Activated naive CD4-positive, alpha-beta T cell treated with anti-CD3 and anti-CD28 coated beads, Interleukin-2, amount 50 U/mL, for 72 hours (primary cell): Measurements from ENCODE around the gene C19orf85. TPM values are rescaled to one million over a fixed set of nuclear protein-coding genes. Genes with fewer than 3 reads are reported as not detected.

Source experiments
- ATAC-seq, 2 donors: fragments of 150-1000 bp; cut with Tn5 transposase; 2 replicates each; pipeline ENCODE4 v1.10.0; 2021; ENCODE audit warnings: mild to moderate bottlenecking in 2 of 2, moderate library complexity in 2 of 2
- DNase-seq, 2 donors: peaks; one replicate each; pipeline ENCODE4 v3.0.0; 2021 to 2022; ENCODE audit warnings: low spot score in 2 of 2
- H3K27ac Mint-ChIP-seq, 2 donors: one replicate each; pipeline ENCODE4 v1.8.0; 2022; ENCODE audit warnings: mild to moderate bottlenecking in 2 of 2, mixed read lengths in 2 of 2
- H3K36me3 Mint-ChIP-seq, 2 donors: one replicate each; pipeline ENCODE4 v1.8.0; 2022; ENCODE audit warnings: mixed read lengths in 2 of 2
- H3K9me3 Mint-ChIP-seq, 2 donors: one replicate each; pipeline ENCODE4 v1.8.0; 2022; ENCODE audit warnings: mixed read lengths in 2 of 2
- total RNA-seq, 2 donors: library from RNA; stranded (reverse); gene quantifications; one replicate each; pipeline ENCODE4 v1.2.3, GENCODE V29; 2022

The C19orf85 gene
- total RNA-seq, 2 donors from 2014 or later: not detected

DNA sequence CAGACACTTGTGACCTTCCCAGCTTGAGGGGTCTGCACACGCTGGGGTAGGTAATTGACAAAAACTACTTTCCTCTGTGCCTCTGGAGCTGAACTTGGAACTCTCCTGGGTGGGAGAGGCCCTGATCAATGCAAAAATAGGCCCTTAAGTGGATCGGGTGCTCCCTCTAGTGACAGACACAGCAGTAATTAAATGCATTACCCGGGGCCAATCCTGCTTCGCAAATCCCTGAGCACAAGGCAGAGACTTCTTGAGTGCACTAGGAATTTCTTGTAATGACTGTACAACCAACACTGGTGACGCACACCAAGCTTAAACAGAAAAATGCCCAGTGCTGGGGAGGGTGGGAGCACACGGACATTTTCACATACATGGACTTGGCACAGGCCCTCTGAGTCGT, 46.4 kb downstream of the C19orf85 start:
- no peak overlapping the region for H3K27ac Mint-ChIP-seq
- no peaks in the 10 kb centered on the region for H3K9me3 Mint-ChIP-seq
- peak in 1 of 2 donors; percentile 61 for DNase-seq
- no peaks in the 10 kb centered on the region for H3K36me3 Mint-ChIP-seq
- peak; percentile 81 to 84 for ATAC-seq

Other genes starting within 250 kb of the C19orf85 start
- 1 to 10 TPM; 7.7 to 8.1 TPM for gene TMEM86B, start 236.0 kb downstream of the C19orf85 start, total RNA-seq
- gene PPP6R1, start 205.7 kb downstream of the C19orf85 start, total RNA-seq: 100 to 1,000 TPM; 160 to 225 TPM
- 10 to 100 TPM; 24.9 to 40.8 TPM for gene HSPBP1, start 184.6 kb downstream of the C19orf85 start, total RNA-seq
- gene BRSK1, start 180.8 kb downstream of the C19orf85 start, total RNA-seq: 1 to 10 TPM; 6.7 to 8.4 TPM
- not detected for gene TMEM150B, start 139.4 kb downstream of the C19orf85 start, total RNA-seq
- 10 to 100 TPM; 30.7 to 56.2 TPM for gene KMT5C, start 124.9 kb downstream of the C19orf85 start, total RNA-seq
- gene COX6B2, start 110.0 kb downstream of the C19orf85 start, total RNA-seq: under 1 TPM; 0.39 to 0.95 TPM
- gene GARIN5B, start 101.5 kb downstream of the C19orf85 start, total RNA-seq: not detected
- under 1 TPM in 1 of 2 donors, not detected in 1; 0.32 TPM for gene IL11, start 94.3 kb downstream of the C19orf85 start, total RNA-seq
- not detected for gene TMEM190, start 87.9 kb downstream of the C19orf85 start, total RNA-seq
- 1 to 10 TPM; 4.5 to 7.8 TPM for gene TMEM238, start 80.5 kb downstream of the C19orf85 start, total RNA-seq
- gene RPL28, start 78.8 kb downstream of the C19orf85 start, total RNA-seq: 1,000 to 10,000 TPM; 2,540 to 2,693 TPM
- 100 to 1,000 TPM; 192 to 343 TPM for gene UBE2S, start 57.0 kb downstream of the C19orf85 start, total RNA-seq
- not detected for gene SHISA7, start 21.5 kb downstream of the C19orf85 start, total RNA-seq
- gene ISOC2, start 3.1 kb downstream of the C19orf85 start, total RNA-seq: 10 to 100 TPM; 22.1 to 41.5 TPM
- 10 to 100 TPM in 1 of 2 donors, 1 to 10 TPM in 1; 7.4 to 14.2 TPM for gene ZNF628, start 11.9 kb upstream of the C19orf85 start, total RNA-seq
- 10 to 100 TPM in 1 of 2 donors, 1 to 10 TPM in 1; 5.1 to 18.2 TPM for gene NAT14, start 20.4 kb upstream of the C19orf85 start, total RNA-seq
- gene SSC5D, start 23.7 kb upstream of the C19orf85 start, total RNA-seq: under 1 TPM; 0.39 to 0.53 TPM
- not detected for gene SBK2, start 72.4 kb upstream of the C19orf85 start, total RNA-seq
- not detected for gene SBK3, start 80.8 kb upstream of the C19orf85 start, total RNA-seq
- 10 to 100 TPM in 1 of 2 donors, 1 to 10 TPM in 1; 8.7 to 10.1 TPM for gene ZNF579, start 116.1 kb upstream of the C19orf85 start, total RNA-seq
- gene FIZ1, start 134.8 kb upstream of the C19orf85 start, total RNA-seq: 10 to 100 TPM; 10.2 to 12.3 TPM
- 10 to 100 TPM; 21.4 to 29.7 TPM for gene ZNF524, start 135.5 kb upstream of the C19orf85 start, total RNA-seq
- gene ZNF865, start 140.9 kb upstream of the C19orf85 start, total RNA-seq: 10 to 100 TPM; 13.7 to 15.5 TPM
- 1 to 10 TPM; 3.6 to 3.9 TPM for gene ZNF784, start 159.8 kb upstream of the C19orf85 start, total RNA-seq
- 10 to 100 TPM; 18.2 to 33.9 TPM for gene ZNF580, start 176.3 kb upstream of the C19orf85 start, total RNA-seq
- 10 to 100 TPM; 39.9 to 40.0 TPM for gene ZNF581, start 178.9 kb upstream of the C19orf85 start, total RNA-seq
- 10 to 100 TPM in 1 of 2 donors, 1 to 10 TPM in 1; 2.9 to 13.6 TPM for gene CCDC106, start 183.5 kb upstream of the C19orf85 start, total RNA-seq
- gene U2AF2, start 190.3 kb upstream of the C19orf85 start, total RNA-seq: 100 to 1,000 TPM; 270 to 312 TPM
- gene EPN1, start 210.5 kb upstream of the C19orf85 start, total RNA-seq: 10 to 100 TPM; 23.1 to 46.4 TPM